NCI-H2227 treated with DMSO at 0.1 percent for 48 hours (cell line): ENCODE results near the gene SETD5.

Experiments used
- DNase-seq: peaks from one replicate; lab custom pipeline; 2025; lab: John Stamatoyannopoulos, UW

Gene SETD5

GRCh38 chr3:9397332-9397905 lies at the start of gene SETD5:
SETD5 (plus strand) TSS chr3:9397615; CDS start chr3:9428939, 31,324 bp downstream.
- DNase-seq: peak; percentile 88

GRCh38 chr3:9347887-9348286 lies 49.5 kb upstream of the SETD5 start:
- DNase-seq: no peak

GRCh38 chr3:9349321-9350117 lies 47.9 kb upstream of the SETD5 start:
- DNase-seq: no peak

- no peak for DNase-seq
These were observed 45.7 kb upstream of the SETD5 start for GRCh38 chr3:9351709-9352126.

GRCh38 chr3:9352917-9353752 lies 44.3 kb upstream of the SETD5 start:
- peak; percentile 6 for DNase-seq

- DNase-seq: no peak
These were observed 35.6 kb upstream of the SETD5 start for GRCh38 chr3:9361691-9362388.

- DNase-seq: peak; percentile 72
These were observed 34.5 kb upstream of the SETD5 start, which contains the start of gene THUMPD3 for GRCh38 chr3:9362731-9363530. THUMPD3 (plus strand) TSS chr3:9363054; CDS start chr3:9365069, 2,015 bp downstream.

GRCh38 chr3:9369508-9369907 lies 27.9 kb upstream of the SETD5 start:
- no peak for DNase-seq

- no peak for DNase-seq
These were observed 23.9 kb upstream of the SETD5 start for GRCh38 chr3:9373465-9373864.

GRCh38 chr3:9377981-9378380 lies 19.4 kb upstream of the SETD5 start:
- DNase-seq: peak; percentile 17

- DNase-seq: no peak
These were observed 18.1 kb upstream of the SETD5 start for GRCh38 chr3:9379327-9379726.

GRCh38 chr3:9380014-9380413 lies 17.4 kb upstream of the SETD5 start:
- no peak for DNase-seq

GRCh38 chr3:9384141-9384828 lies 13.1 kb upstream of the SETD5 start:
- no peak for DNase-seq

GRCh38 chr3:9385187-9386077 lies 12.0 kb upstream of the SETD5 start:
- no peak for DNase-seq

GRCh38 chr3:9386078-9386459 lies 11.3 kb upstream of the SETD5 start:
- no peak for DNase-seq

- no peak for DNase-seq
These were observed 10.7 kb upstream of the SETD5 start for GRCh38 chr3:9386501-9387321.

GRCh38 chr3:9387322-9387655 lies 10.1 kb upstream of the SETD5 start:
- no peak for DNase-seq

GRCh38 chr3:9388142-9388541 lies 9.3 kb upstream of the SETD5 start:
- no peak for DNase-seq
